ENCODE results near the gene FAM50B. TPM values are rescaled to one million over a fixed set of nuclear protein-coding genes. Genes with fewer than 3 reads are reported as not detected.

Gene FAM50B
- total RNA-seq, 4 donors from 2014 or later = 8.5 to 15.7 (median 11.6) TPM

GRCh38 chr6:3812596-3812995 lies 36.6 kb upstream of the FAM50B start:
- Histone ChIP-seq H3K4me1 (peaks cover 41% of the 10 kb centered on the region), H3K36me3 (no peaks in the 10 kb centered on the region), H3K9me3 (no peaks in the 10 kb centered on the region), H3K4me3 (no peak overlapping the region), H3K27me3 (no peaks in the 10 kb centered on the region), H3K27ac (no peak overlapping the region)
- no peak for DNase-seq (ENCODE audit: low spot score in 2 of 2)
- 73% methylated on average over 3 of the region's 3 CpGs for WGBS
- TF ChIP-seq POLR2A (IDR thresholded peaks at IDR 0.05) = no peak

- no peaks in the 10 kb centered on the region for H3K9me3 ChIP-seq
- no peaks in the 10 kb centered on the region for H3K27me3 ChIP-seq
- 48% methylated on average over 4 of the region's 13 CpGs for WGBS
- no peak overlapping the region for H3K27ac ChIP-seq
- peak in 1 of 3 donors; percentile 35 for TF ChIP-seq POLR2AphosphoS5 (IDR thresholded peaks at IDR 0.05)
- no peak for TF ChIP-seq EP300 (IDR thresholded peaks at IDR 0.05)
- peaks cover 41% of the 10 kb centered on the region for H3K4me1 ChIP-seq
- peak in 1 of 2 donors; percentile 82 for DNase-seq (ENCODE audit: low spot score in 2 of 2)
- H3K4me3 ChIP-seq = no peak overlapping the region
- H3K36me3 ChIP-seq = no peaks in the 10 kb centered on the region
Observed at GRCh38 chr6:3813150-3813780, 35.9 kb upstream of the FAM50B start.

GRCh38 chr6:3813918-3814317 lies 35.3 kb upstream of the FAM50B start:
- Histone ChIP-seq H3K36me3 (no peaks in the 10 kb centered on the region), H3K9me3 (no peaks in the 10 kb centered on the region), H3K4me1 (peaks cover 37% of the 10 kb centered on the region), H3K27ac (no peak overlapping the region), H3K27me3 (no peaks in the 10 kb centered on the region), H3K4me3 (no peak overlapping the region)
- no peak for TF ChIP-seq CTCF (IDR thresholded peaks at IDR 0.05)
- TF ChIP-seq POLR2AphosphoS5 (IDR thresholded peaks at IDR 0.05) = no peak
- TF ChIP-seq POLR2A (IDR thresholded peaks at IDR 0.05) = no peak
- TF ChIP-seq EP300 (IDR thresholded peaks at IDR 0.05) = no peak
- 95% methylated on average over 11 of the region's 15 CpGs for WGBS
- DNase-seq (ENCODE audit: low spot score in 2 of 2) = no peak

GRCh38 chr6:3814539-3814938 lies 34.6 kb upstream of the FAM50B start:
- Histone ChIP-seq H3K4me1 (peaks cover 38% of the 10 kb centered on the region), H3K4me3 (no peak overlapping the region), H3K27ac (no peak overlapping the region), H3K9me3 (no peaks in the 10 kb centered on the region), H3K36me3 (no peaks in the 10 kb centered on the region), H3K27me3 (no peaks in the 10 kb centered on the region)
- TF ChIP-seq CTCF (IDR thresholded peaks at IDR 0.05) = no peak
- no peak for TF ChIP-seq EP300 (IDR thresholded peaks at IDR 0.05)
- no peak for TF ChIP-seq POLR2A (IDR thresholded peaks at IDR 0.05)
- no peak for TF ChIP-seq POLR2AphosphoS5 (IDR thresholded peaks at IDR 0.05)
- 91% methylated on average over 2 of the region's 2 CpGs for WGBS
- DNase-seq (ENCODE audit: low spot score in 2 of 2) = no peak

GRCh38 chr6:3816251-3816650 lies 32.9 kb upstream of the FAM50B start:
- WGBS = 67% methylated on average over 2 of the region's 2 CpGs
- TF ChIP-seq POLR2A (IDR thresholded peaks at IDR 0.05) (no peak), CTCF (IDR thresholded peaks at IDR 0.05) (no peak), POLR2AphosphoS5 (IDR thresholded peaks at IDR 0.05) (no peak), EP300 (IDR thresholded peaks at IDR 0.05) (no peak)
- Histone ChIP-seq H3K4me3 (no peak overlapping the region), H3K27me3 (no peaks in the 10 kb centered on the region), H3K36me3 (no peaks in the 10 kb centered on the region), H3K27ac (no peak overlapping the region), H3K4me1 (peaks cover 50% of the 10 kb centered on the region), H3K9me3 (no peaks in the 10 kb centered on the region)
- no peak for DNase-seq (ENCODE audit: low spot score in 2 of 2)

GRCh38 chr6:3819161-3820110 lies 29.7 kb upstream of the FAM50B start:
- Histone ChIP-seq H3K27ac (peak overlapping the region; percentile 34), H3K36me3 (no peaks in the 10 kb centered on the region), H3K27me3 (no peaks in the 10 kb centered on the region), H3K4me1 (peaks cover 58% of the 10 kb centered on the region), H3K4me3 (no peak overlapping the region), H3K9me3 (no peaks in the 10 kb centered on the region)
- TF ChIP-seq POLR2A (IDR thresholded peaks at IDR 0.05) = no peak
- TF ChIP-seq EP300 (IDR thresholded peaks at IDR 0.05) = no peak
- TF ChIP-seq CTCF (IDR thresholded peaks at IDR 0.05) = no peak
- TF ChIP-seq POLR2AphosphoS5 (IDR thresholded peaks at IDR 0.05) = no peak
- WGBS = 50% methylated on average over 12 of the region's 12 CpGs
- no peak for DNase-seq (ENCODE audit: low spot score in 2 of 2)
